GM18498 (cell line): ENCODE data around the gene EID1.
"Not testable (repeated sequence)": the region's sequence is repeated elsewhere in the genome, so short reads cannot be mapped to it uniquely, and the experiment has no call there.

Source experiments
- ATAC-seq: cut with Tn5 transposase; IDR thresholded peaks from one replicate; pipeline ENCODE4 v1.9.1; 2021; ENCODE audit warnings: mild to moderate bottlenecking, moderate library complexity; ENCODE audit not compliant: unreplicated experiment

Gene EID1

GRCh38 chr15:48905216-48905615 lies 27.3 kb downstream of the EID1 start:
- ATAC-seq: no peak

- ATAC-seq: no peak
Observed at GRCh38 chr15:48905847-48906246, 27.9 kb downstream of the EID1 start.

DNA sequence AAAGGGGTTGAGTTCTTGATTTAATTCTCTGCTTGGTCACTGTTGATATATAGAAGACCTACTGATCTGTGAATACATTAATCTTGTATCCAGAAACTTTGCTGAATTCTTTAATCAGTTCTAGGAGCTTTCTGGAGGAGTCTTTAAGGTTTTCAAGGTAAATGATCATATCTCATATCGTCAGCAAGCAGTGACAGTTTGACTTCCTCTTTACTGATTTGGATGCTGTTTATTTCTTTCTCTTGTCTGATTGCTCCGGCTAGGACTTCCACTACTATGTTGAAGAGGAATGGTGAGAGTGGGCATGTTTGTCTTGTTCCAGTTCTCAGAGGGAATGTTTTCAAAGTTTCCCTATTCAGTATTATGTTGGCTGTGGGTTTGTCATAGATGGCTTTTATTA lies 31.4 kb downstream of the EID1 start:
- not testable (repeated sequence) for ATAC-seq

- not testable (repeated sequence) for ATAC-seq
Observed at GRCh38 chr15:48910554-48910953, 32.6 kb downstream of the EID1 start.

GRCh38 chr15:48913141-48913540 lies 35.2 kb downstream of the EID1 start:
- ATAC-seq: no peak

- ATAC-seq: no peak
Observed at GRCh38 chr15:48914717-48915116, 36.8 kb downstream of the EID1 start.

DNA sequence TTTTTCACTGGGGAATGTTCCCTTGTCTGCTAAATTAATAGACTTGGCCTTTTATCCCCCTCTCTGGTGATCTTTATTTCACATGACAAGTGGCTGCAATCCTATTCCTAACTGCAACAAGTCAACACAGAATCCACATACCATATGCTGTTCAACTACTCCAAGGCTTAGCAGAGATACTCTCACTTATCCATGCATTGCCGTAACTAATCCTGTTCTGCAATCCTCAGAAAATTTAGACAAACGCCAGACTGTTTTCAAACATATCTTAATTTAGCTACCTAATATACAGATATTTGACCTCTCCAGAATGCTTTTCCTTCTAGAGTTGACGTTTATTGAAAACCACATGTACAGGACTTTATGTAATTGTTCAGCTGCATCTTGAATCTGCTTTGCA lies 37.9 kb downstream of the EID1 start:
- no peak for ATAC-seq

GRCh38 chr15:48916721-48917120 lies 38.8 kb downstream of the EID1 start:
- no peak for ATAC-seq

DNA sequence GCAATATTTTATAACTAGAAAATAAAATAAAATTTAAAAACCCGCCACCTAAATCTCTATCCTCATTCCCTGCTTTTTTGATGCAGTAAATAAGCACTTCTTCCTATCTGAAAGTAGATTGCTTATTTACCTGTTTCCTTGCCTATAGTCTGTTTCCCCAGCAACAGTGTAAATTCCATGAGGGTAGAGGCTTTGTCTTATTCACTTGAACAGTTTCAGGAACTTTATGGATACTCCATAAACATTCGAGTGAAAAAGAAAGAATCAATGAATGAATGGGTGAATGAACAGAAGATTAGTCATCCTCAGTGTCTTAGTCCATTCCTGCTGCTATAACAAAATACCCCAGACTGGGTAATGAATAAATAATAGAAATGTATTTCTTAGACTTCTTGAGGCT lies 44.1 kb downstream of the EID1 start:
- ATAC-seq: no peak

GRCh38 chr15:48924528-48925393 lies 46.8 kb downstream of the EID1 start:
- no peak for ATAC-seq

GRCh38 chr15:48925714-48926223 lies 47.8 kb downstream of the EID1 start:
- no peak for ATAC-seq

DNA sequence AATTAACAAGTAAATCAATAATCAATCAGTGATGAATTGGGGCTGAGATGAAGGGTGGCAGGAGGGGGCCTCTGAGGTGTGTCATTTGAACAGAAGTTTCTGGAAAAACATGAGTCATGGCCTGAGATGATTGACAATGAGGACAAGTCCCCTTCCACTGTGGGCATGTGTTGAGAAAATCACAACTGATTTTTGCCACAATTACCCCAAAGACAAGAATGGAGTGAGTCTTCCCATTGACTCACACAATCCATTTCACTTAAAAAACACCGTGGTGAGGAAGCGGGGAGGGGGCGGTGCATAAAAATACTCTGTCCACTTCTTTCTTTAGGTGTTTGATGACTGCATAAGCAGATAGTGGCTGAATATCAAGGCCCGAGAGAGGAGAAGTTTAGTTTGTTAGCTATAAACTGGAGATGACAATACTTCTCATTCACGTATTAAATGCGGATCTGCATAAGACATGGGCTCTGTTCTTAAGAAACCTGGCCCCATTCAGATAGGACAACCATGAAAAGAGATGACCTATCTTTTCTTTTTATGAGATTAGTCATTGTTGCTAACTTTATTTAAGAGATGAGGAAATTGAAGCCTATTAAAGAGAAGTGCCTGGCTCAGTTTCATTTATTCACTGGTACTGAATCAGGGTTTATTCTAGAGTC lies 51.1 kb downstream of the EID1 start:
- ATAC-seq: no peak

GRCh38 chr15:48929661-48930060 lies 51.7 kb downstream of the EID1 start:
- no peak for ATAC-seq
